DMS153 treated with DMSO at 0.1 percent for 48 hours (cell line): Measurements from ENCODE around the gene HCRTR2.
"Not testable (repeated sequence)": the region's sequence is repeated elsewhere in the genome, so short reads cannot be mapped to it uniquely, and the experiment has no call there.

Experiments
- DNase-seq: peaks from one replicate; lab custom pipeline; 2025; ENCODE audit not compliant: unreplicated experiment; lab: John Stamatoyannopoulos, UW

The HCRTR2 gene

GRCh38 chr6:55210952-55211351 lies 36.6 kb downstream of the HCRTR2 start:
- no peak for DNase-seq

DNA sequence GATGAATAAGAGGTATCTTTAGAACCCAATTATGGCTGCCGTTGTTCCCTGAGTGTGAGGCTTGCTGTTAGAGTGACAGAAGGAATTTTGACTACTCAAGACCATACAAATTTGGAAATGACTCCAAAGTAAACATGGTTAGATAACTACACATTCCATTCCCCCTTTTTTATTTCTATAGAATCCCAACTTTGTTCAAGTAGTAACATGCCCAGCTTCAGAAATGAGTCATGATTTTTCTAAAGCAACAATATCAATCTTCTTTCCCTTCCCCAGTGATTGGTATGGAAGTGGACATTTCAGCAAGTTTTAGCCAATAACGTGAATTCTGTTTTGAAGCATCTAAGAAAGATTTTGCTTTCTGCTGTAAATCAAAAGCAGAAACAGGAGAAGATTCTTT lies 37.8 kb downstream of the HCRTR2 start:
- DNase-seq: no peak

- no peak for DNase-seq
These were observed 46.6 kb downstream of the HCRTR2 start for GRCh38 chr6:55220961-55221360.

DNA sequence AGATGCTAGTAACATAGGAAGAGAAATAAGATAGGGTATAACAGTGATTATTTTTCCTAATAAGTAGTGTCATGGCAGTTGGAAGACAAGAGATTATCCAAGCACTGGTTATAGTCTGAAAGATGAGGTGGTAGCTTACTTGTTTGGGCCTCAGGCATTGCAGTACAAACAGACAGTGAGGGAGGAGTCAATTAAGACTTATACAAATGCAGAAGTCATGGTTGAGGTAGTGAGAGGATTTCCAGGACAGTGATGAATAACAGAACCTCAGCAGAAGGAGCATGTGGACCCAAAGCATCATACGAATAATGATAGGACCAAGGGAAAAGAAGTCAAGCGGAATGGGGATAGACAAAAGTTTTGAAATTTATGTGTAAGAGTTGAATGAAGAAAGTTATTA lies 53.5 kb downstream of the HCRTR2 start:
- DNase-seq: no peak

- no peak for DNase-seq
These were observed 64.8 kb downstream of the HCRTR2 start for GRCh38 chr6:55239099-55239498.

- DNase-seq: not testable (repeated sequence)
These were observed 66.8 kb downstream of the HCRTR2 start for GRCh38 chr6:55240975-55241605.

DNA sequence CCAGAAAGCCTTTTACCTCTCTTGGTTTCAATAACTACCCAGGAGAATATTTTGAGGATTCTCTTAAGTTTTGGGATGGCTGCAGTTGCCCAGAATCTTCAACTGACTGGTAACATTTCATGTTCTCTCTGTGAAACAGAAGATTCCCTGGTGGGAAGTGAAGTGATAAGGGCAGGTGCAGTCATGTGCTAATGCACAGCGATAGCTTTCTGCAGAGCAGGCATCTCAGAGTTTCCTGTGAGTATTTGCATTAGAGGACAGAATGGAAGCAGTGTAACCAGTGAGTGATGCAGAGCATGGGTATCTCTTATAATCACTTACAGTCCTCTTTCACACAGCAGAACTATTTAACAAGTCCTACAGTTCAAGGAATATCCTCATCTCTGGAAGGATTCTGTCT lies 76.1 kb downstream of the HCRTR2 start:
- no peak for DNase-seq

DNA sequence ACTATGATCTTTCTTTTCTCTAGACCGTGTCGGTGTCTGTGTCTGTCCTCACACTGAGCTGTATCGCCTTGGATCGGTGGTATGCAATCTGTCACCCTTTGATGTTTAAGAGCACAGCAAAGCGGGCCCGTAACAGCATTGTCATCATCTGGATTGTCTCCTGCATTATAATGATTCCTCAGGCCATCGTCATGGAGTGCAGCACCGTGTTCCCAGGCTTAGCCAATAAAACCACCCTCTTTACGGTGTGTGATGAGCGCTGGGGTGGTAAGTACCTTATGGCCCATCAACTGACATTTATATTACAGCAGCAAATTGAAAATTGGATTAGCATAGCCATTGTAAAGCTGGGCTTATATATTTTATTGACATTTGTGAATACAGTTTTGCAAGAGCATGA lies 80.8 kb downstream of the HCRTR2 start:
- no peak for DNase-seq

GRCh38 chr6:55260181-55260580 lies 85.9 kb downstream of the HCRTR2 start:
- DNase-seq: no peak

- no peak for DNase-seq
These were observed 91.2 kb downstream of the HCRTR2 start for GRCh38 chr6:55265409-55266114.

DNA sequence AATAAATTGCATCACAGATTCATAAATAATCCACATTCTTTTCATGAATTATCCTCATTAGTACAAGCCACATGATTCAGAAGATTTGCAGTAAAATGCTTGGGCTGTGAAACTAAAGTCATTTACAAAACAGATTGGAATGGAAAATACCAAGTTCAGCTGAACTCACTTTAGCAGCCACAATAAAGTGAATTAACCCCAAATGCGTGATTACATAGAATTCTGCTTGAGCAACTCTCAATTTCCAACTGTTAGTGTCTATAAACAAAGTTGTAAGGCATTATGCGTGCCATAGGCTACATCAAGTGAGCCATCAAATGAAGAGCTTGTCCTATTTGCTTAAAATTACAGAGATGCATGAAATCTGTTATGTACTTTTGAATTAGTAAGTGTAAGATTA lies 92.6 kb downstream of the HCRTR2 start:
- DNase-seq: no peak

DNA sequence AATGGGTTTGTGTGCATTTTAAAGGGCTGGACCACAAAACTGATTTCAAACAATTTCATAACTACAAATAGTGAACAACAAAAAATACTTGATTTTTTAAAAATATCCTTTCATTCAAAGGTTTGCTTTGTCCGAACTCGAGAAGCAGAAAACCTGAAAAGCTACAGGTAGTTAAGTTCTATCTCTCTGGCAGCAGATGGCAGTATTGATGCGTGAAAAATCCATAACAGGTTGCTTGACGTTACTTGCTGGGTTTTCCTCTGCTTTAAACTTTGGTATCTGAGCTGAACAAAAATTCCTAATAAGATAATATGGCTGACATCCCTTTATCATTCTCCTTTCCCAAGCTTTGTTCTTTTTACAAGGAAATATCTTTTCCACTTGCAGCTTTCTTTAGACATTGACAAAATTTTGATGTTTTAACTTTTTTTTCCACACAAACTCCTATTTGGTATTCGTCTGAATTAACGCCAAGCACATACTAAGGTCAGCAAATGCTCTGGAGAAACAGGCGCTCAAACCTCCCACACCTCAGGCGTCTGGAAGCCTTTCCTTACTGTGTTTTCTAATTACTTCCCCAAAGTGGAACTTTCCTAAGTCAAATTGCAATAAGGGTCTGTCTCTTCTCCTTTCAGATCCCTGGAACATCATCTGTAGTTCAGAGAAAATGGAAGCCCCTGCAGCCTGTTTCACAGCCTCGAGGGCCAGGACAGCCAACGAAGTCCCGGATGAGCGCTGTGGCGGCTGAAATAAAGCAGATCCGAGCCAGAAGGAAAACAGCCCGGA lies 102.6 kb downstream of the HCRTR2 start:
- peak; percentile 39 for DNase-seq

DNA sequence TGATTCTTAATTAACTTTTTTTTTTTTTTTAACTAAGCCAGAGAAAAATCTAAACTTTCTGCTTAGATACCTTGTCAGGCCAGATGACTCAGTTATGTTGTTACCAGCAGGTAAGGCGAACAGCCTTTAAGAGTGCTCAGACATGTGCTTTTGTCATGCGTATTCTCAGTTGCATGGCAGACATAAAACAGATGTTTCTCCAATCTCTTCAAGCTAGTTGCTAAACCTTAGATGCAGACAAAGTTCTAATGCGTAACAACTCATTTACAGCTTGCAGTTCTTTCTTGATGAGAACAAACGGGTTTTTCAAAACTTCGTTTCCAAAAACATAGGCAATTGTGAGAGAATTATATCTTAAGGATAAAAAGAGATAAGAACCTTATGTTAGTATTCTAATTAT lies 103.3 kb downstream of the HCRTR2 start:
- no peak for DNase-seq

GRCh38 chr6:55281215-55281614 lies 106.9 kb downstream of the HCRTR2 start:
- no peak for DNase-seq

DNA sequence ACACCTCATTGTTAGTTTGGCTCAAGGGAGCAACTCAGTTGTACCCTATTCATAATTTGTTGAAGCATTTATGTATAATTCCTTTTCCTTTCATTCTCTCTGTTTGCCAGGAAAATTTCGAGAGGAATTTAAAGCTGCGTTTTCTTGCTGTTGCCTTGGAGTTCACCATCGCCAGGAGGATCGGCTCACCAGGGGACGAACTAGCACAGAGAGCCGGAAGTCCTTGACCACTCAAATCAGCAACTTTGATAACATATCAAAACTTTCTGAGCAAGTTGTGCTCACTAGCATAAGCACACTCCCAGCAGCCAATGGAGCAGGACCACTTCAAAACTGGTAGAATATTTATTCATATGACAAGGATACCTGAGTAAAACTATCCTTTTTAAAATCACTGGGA lies 107.8 kb downstream of the HCRTR2 start:
- DNase-seq: no peak

GRCh38 chr6:55286824-55287223 lies 112.5 kb downstream of the HCRTR2 start:
- DNase-seq: no peak

GRCh38 chr6:55290736-55291135 lies 116.4 kb downstream of the HCRTR2 start:
- no peak for DNase-seq

- DNase-seq: no peak
These were observed 118.8 kb downstream of the HCRTR2 start for GRCh38 chr6:55293116-55293515.

DNA sequence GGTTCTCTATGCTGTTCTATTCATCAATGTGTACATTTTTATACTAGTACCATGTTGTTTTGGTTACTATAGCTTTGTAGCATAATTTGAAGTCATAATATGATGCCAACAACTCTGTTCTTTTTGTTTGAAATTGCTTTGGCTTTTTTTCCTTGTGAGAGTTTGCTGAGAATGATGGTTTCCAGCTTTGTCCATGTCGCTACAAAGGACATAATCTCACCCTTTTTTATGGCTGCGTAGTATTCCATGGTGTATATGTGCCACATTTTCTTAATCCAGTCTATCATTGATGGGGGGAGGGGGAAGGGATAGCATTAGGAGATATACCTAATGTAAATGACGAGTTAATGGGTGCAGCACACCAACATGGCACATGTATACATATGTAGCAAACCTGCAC lies 122.9 kb downstream of the HCRTR2 start:
- not testable (repeated sequence) for DNase-seq

DNA sequence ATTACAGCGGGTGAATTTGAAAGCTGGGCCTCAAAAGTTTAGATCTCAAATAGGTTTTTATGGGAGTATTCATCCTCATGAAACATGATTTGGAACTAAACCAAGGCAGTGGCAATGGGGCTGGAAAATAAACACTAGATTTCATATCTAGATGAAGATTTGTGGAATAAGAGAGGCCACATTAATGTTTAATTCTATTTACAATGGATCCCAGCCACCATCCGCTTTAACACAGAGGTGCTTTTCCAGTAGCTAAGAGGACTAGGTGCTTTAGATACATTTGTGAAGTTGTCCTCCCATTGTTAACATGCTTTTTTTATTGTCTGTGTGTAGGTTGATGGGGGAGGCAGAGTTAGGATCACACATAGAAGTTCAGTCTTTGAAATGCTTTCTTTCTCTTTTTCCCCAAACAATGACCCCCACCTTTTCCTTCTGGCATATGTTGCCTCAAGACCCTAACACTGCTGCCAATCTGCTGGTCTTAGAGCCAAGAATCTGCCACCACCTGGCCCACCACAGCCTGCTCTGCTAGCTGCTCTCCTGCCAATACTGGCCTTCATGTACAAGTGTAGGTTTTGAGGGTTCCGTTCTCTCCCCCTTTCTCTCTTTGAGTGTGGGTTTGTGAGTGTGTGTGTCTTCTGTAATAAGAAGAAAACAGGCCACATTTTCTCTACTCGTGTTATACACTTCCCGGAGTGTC lies 125.1 kb downstream of the HCRTR2 start:
- no peak for DNase-seq

- no peak for DNase-seq
These were observed 130.4 kb downstream of the HCRTR2 start for GRCh38 chr6:55304747-55305146.
